ENCODE data around the gene ZNF264.

Gene ZNF264

GRCh38 chr19:57263244-57263741 is 72.0 kb downstream of the ZNF264 start:
- no peak overlapping the region for H3K4me3 ChIP-seq (ENCODE audit: low read length)
- no peak for DNase-seq (ENCODE audit: low read depth)

GRCh38 chr19:57267291-57267690 is 76.0 kb downstream of the ZNF264 start:
- no peak for TF ChIP-seq CTCF (IDR thresholded peaks at IDR 0.05; ENCODE audit: insufficient read depth, low read depth, low read length, missing control alignments)
- no peak overlapping the region for H3K4me3 ChIP-seq (ENCODE audit: low read length)
- no peak for DNase-seq (ENCODE audit: low read depth)

More at GRCh38 chr19:57263244-57263741, 72.0 kb downstream of the ZNF264 start:
- TF ChIP-seq CTCF (IDR thresholded peaks at IDR 0.05; ENCODE audit: insufficient read depth, low read depth, low read length, missing control alignments): no peak

- peak; percentile 89 for DNase-seq (ENCODE audit: low read depth)
- TF ChIP-seq CTCF (IDR thresholded peaks at IDR 0.05; ENCODE audit: insufficient read depth, low read depth, low read length, missing control alignments): no peak
- H3K4me3 ChIP-seq (ENCODE audit: low read length): no peak overlapping the region
Measured at GRCh38 chr19:57269515-57270250, 78.4 kb downstream of the ZNF264 start.

GRCh38 chr19:57271280-57271679 is 80.0 kb downstream of the ZNF264 start:
- no peak for DNase-seq (ENCODE audit: low read depth)
- H3K4me3 ChIP-seq (ENCODE audit: low read length): no peak overlapping the region
- no peak for TF ChIP-seq CTCF (IDR thresholded peaks at IDR 0.05; ENCODE audit: insufficient read depth, low read depth, low read length, missing control alignments)

All from epithelial cell of esophagus (primary cell).